ENCODE results near the gene CA6.
"Not testable (repeated sequence)": the region's sequence is repeated elsewhere in the genome, so short reads cannot be mapped to it uniquely, and the experiment has no call there.

The CA6 gene

GRCh38 chr1:8911416-8912309, 34.0 kb upstream of the CA6 start:
- DNase-seq (ENCODE audit: extremely low spot score), result no peak
- CTCF ChIA-PET, result interaction anchor here (1.3 kb wide), 1 partner anchor 93 kb away, joined by 4 read pairs; no protein-coding TSS in a partner anchor
- TF ChIP-seq L3MBTL2 (conservative IDR thresholded peaks at IDR 0.05) (no peak), SP1 (IDR thresholded peaks at IDR 0.05) (no peak), CTBP1 (IDR thresholded peaks at IDR 0.05; ENCODE audit: borderline replicate concordance) (no peak), FOXM1 (IDR thresholded peaks at IDR 0.05; ENCODE audit: borderline replicate concordance) (no peak), ARNT (IDR thresholded peaks at IDR 0.05) (no peak), TARDBP (IDR thresholded peaks at IDR 0.05) (no peak), NFRKB (IDR thresholded peaks at IDR 0.05) (no peak), BHLHE40 (IDR thresholded peaks at IDR 0.05; ENCODE audit: borderline replicate concordance) (no peak), LEF1 (IDR thresholded peaks at IDR 0.05; ENCODE audit: borderline replicate concordance) (no peak), SUZ12 (IDR thresholded peaks at IDR 0.05) (no peak), FOXA1 (IDR thresholded peaks at IDR 0.05) (no peak), FOXK2 (IDR thresholded peaks at IDR 0.05) (no peak), HDGF (IDR thresholded peaks at IDR 0.05; ENCODE audit: borderline replicate concordance) (no peak), ZNF384 (IDR thresholded peaks at IDR 0.05) (no peak), ELF4 (IDR thresholded peaks at IDR 0.05) (no peak)
- TF ChIP-seq, protein P1, sequence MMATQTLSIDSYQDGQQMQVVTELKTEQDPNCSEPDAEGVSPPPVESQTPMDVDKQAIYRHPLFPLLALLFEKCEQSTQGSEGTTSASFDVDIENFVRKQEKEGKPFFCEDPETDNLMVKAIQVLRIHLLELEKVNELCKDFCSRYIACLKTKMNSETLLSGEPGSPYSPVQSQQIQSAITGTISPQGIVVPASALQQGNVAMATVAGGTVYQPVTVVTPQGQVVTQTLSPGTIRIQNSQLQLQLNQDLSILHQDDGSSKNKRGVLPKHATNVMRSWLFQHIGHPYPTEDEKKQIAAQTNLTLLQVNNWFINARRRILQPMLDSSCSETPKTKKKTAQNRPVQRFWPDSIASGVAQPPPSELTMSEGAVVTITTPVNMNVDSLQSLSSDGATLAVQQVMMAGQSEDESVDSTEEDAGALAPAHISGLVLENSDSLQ (IDR thresholded peaks at IDR 0.05), result no peak
- POLR2A ChIA-PET, result no interaction called here

DNA sequence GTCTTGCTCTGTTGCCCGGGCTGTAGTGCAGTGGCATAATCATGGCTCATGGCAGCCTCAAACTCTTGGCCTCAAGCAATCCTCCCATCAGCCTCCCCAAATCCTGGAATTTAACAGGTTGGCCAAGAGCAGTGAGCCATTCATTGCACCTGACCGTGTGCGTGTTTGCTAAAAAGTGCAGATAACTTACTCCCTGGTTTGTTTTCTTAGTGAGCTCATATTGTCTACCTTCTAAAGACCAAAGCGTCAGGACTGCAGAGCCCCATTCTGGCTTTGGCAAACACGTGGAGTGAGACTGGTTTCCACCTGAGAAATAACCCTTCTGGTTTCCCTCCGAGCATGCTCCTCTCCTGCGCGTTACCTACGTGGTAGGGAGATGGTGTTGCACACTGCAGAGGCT, 32.2 kb upstream of the CA6 start:
- no peak for DNase-seq (ENCODE audit: extremely low spot score)
- POLR2A ChIA-PET, result no interaction called here
- TF ChIP-seq HDGF (IDR thresholded peaks at IDR 0.05; ENCODE audit: borderline replicate concordance), result no peak
- TF ChIP-seq FOXK2 (IDR thresholded peaks at IDR 0.05), result no peak
- no peak for TF ChIP-seq L3MBTL2 (conservative IDR thresholded peaks at IDR 0.05)
- no peak for TF ChIP-seq SP1 (IDR thresholded peaks at IDR 0.05)
- TF ChIP-seq LEF1 (IDR thresholded peaks at IDR 0.05; ENCODE audit: borderline replicate concordance), result no peak
- TF ChIP-seq, protein P1 (IDR thresholded peaks at IDR 0.05), result no peak
- TF ChIP-seq BHLHE40 (IDR thresholded peaks at IDR 0.05; ENCODE audit: borderline replicate concordance), result no peak
- TF ChIP-seq ARNT (IDR thresholded peaks at IDR 0.05), result no peak
- TF ChIP-seq TARDBP (IDR thresholded peaks at IDR 0.05), result no peak
- no peak for TF ChIP-seq FOXM1 (IDR thresholded peaks at IDR 0.05; ENCODE audit: borderline replicate concordance)
- TF ChIP-seq ELF4 (IDR thresholded peaks at IDR 0.05), result no peak
- TF ChIP-seq CTBP1 (IDR thresholded peaks at IDR 0.05; ENCODE audit: borderline replicate concordance), result no peak
- TF ChIP-seq ZNF384 (IDR thresholded peaks at IDR 0.05), result no peak
- CTCF ChIA-PET, result interaction anchor here (1.5 kb wide), 1 partner anchor 91 kb away, joined by 10 read pairs; no protein-coding TSS in a partner anchor

- POLR2A ChIA-PET, result no interaction called here
- TF ChIP-seq TARDBP (IDR thresholded peaks at IDR 0.05) (no peak), NFRKB (IDR thresholded peaks at IDR 0.05) (no peak), LEF1 (IDR thresholded peaks at IDR 0.05; ENCODE audit: borderline replicate concordance) (no peak), CTBP1 (IDR thresholded peaks at IDR 0.05; ENCODE audit: borderline replicate concordance) (no peak), SP1 (IDR thresholded peaks at IDR 0.05) (no peak), ZNF384 (IDR thresholded peaks at IDR 0.05) (no peak), SUZ12 (IDR thresholded peaks at IDR 0.05) (no peak), FOXK2 (IDR thresholded peaks at IDR 0.05) (no peak), ARNT (IDR thresholded peaks at IDR 0.05) (no peak), HDGF (IDR thresholded peaks at IDR 0.05; ENCODE audit: borderline replicate concordance) (no peak), BHLHE40 (IDR thresholded peaks at IDR 0.05; ENCODE audit: borderline replicate concordance) (no peak), ELF4 (IDR thresholded peaks at IDR 0.05) (no peak), L3MBTL2 (conservative IDR thresholded peaks at IDR 0.05) (no peak), FOXM1 (IDR thresholded peaks at IDR 0.05; ENCODE audit: borderline replicate concordance) (no peak), FOXA1 (IDR thresholded peaks at IDR 0.05) (no peak)
- no peak for DNase-seq (ENCODE audit: extremely low spot score)
- CTCF ChIA-PET, result interaction anchor here (1.3 to 1.5 kb wide), 2 partner anchors 66 to 90 kb away, joined by 5 to 10 read pairs; no protein-coding TSS in a partner anchor
Measured at GRCh38 chr1:8914466-8914865, 31.2 kb upstream of the CA6 start.

DNA sequence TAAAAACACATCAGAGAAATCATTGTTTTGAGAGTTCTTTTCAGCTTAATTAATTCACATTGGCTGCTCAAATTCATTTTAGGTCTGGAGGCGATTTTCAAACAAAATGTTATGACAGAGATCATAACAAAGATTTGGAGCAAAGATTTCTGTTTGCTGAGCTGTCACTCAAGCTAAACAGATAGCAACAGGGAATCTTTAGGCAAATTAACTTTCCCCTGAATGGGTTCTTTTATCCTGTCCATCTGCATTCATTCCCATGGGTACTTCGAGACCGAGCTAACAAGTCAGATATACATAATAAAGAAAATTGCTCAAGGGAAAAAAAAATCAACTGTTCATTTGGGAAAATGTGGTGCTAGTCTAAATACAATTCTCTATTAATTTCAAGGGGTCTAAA, 30.2 kb upstream of the CA6 start:
- TF ChIP-seq CTBP1 (IDR thresholded peaks at IDR 0.05; ENCODE audit: borderline replicate concordance) (no peak), FOXA1 (IDR thresholded peaks at IDR 0.05) (no peak), SUZ12 (IDR thresholded peaks at IDR 0.05) (no peak), BHLHE40 (IDR thresholded peaks at IDR 0.05; ENCODE audit: borderline replicate concordance) (no peak), ARNT (IDR thresholded peaks at IDR 0.05) (no peak), ZNF384 (IDR thresholded peaks at IDR 0.05) (no peak), ELF4 (IDR thresholded peaks at IDR 0.05) (no peak), FOXM1 (IDR thresholded peaks at IDR 0.05; ENCODE audit: borderline replicate concordance) (no peak), SP1 (IDR thresholded peaks at IDR 0.05) (no peak), LEF1 (IDR thresholded peaks at IDR 0.05; ENCODE audit: borderline replicate concordance) (no peak), HDGF (IDR thresholded peaks at IDR 0.05; ENCODE audit: borderline replicate concordance) (no peak), NFRKB (IDR thresholded peaks at IDR 0.05) (no peak), TARDBP (IDR thresholded peaks at IDR 0.05) (no peak)
- TF ChIP-seq, protein P1 (IDR thresholded peaks at IDR 0.05), result no peak; the same call in 1 of the 2 replicates
- DNase-seq (ENCODE audit: extremely low spot score), result no peak
- ChIA-PET CTCF (interaction anchor here (0.6 to 1.3 kb wide), 3 partner anchors 67 to 421 kb away, joined by 3 to 5 read pairs (median 4); no protein-coding TSS in a partner anchor), POLR2A (no interaction called here)

DNA sequence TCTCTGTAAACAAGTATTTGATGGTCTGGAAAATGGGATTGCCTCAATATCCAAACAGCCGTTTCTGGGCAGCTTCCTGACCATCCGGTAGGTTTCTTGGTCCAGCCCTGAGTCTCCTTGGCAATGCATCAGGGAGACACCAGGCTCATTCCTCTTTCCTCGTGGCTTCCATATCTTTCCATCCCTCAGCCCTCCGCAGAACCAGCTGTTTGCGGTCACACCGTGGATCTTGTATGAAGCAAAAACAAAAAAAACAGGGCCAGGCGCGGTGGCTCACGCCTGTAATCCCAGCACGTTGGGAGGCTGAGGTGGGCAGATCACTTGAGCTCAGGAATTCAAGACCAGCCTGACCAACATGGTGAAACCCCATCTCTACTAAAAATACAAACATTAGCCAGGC, 28.1 kb upstream of the CA6 start:
- CTCF ChIA-PET, result interaction anchor here (0.7 to 1.4 kb wide), 3 partner anchors 71 to 184 kb away, joined by 4 to 5 read pairs (median 4); no protein-coding TSS in a partner anchor

More for the DNA sequence above, 28.1 kb upstream of the CA6 start:
- POLR2A ChIA-PET; DNase-seq (ENCODE audit: extremely low spot score): not testable (repeated sequence)
